Measurements from ENCODE around the gene RAPGEF4.

RAPGEF4 gene

GRCh38 chr2:172860336-172860707, 124.7 kb downstream of the RAPGEF4 start:
- Histone ChIP-seq H3K4me3 (ENCODE audit: low read length in 2 of 2) (no peak overlapping the region), H3K36me3 (ENCODE audit: control insufficient read depth in 2 of 2, insufficient read depth in 2 of 2, low read length in 2 of 2) (no peaks in the 10 kb centered on the region), H3K27ac (ENCODE audit: low read length) (no peak overlapping the region), H3K27me3 (ENCODE audit: control insufficient read depth in 1 of 2, insufficient read depth in 2 of 2, low read length in 2 of 2) (peaks cover 0 to 3% of the 10 kb centered on the region in 2 donors), H3K9me3 (ENCODE audit: control insufficient read depth in 2 of 2, low read length in 2 of 2) (no peaks in the 10 kb centered on the region), H3K9ac (ENCODE audit: low read length in 2 of 2) (no peak overlapping the region), H3K4me1 (ENCODE audit: control insufficient read depth, insufficient read depth, low read length) (no peaks in the 10 kb centered on the region)

- H3K4me1 ChIP-seq (ENCODE audit: control insufficient read depth, insufficient read depth, low read length) = no peaks in the 10 kb centered on the region
- no peak overlapping the region for H3K27ac ChIP-seq (ENCODE audit: low read length)
- H3K4me3 ChIP-seq (ENCODE audit: low read length in 2 of 2) = no peak overlapping the region
These were observed 125.5 kb downstream of the RAPGEF4 start for GRCh38 chr2:172861098-172861497.

GRCh38 chr2:172861656-172862476, 126.2 kb downstream of the RAPGEF4 start:
- H3K27me3 ChIP-seq (ENCODE audit: control insufficient read depth in 1 of 2, insufficient read depth in 2 of 2, low read length in 2 of 2) = peaks cover 0 to 3% of the 10 kb centered on the region in 2 donors
- no peak overlapping the region for H3K27ac ChIP-seq (ENCODE audit: low read length)
- no peaks in the 10 kb centered on the region for H3K9me3 ChIP-seq (ENCODE audit: control insufficient read depth in 2 of 2, low read length in 2 of 2)
- H3K36me3 ChIP-seq (ENCODE audit: control insufficient read depth in 2 of 2, insufficient read depth in 2 of 2, low read length in 2 of 2) = no peaks in the 10 kb centered on the region
- no peak overlapping the region for H3K9ac ChIP-seq (ENCODE audit: low read length in 2 of 2)
- no peaks in the 10 kb centered on the region for H3K4me1 ChIP-seq (ENCODE audit: control insufficient read depth, insufficient read depth, low read length)
- no peak overlapping the region for H3K4me3 ChIP-seq (ENCODE audit: low read length in 2 of 2)

More at GRCh38 chr2:172861098-172861497, 125.5 kb downstream of the RAPGEF4 start:
- Histone ChIP-seq H3K9ac (ENCODE audit: low read length in 2 of 2) (no peak overlapping the region), H3K27me3 (ENCODE audit: control insufficient read depth in 1 of 2, insufficient read depth in 2 of 2, low read length in 2 of 2) (peaks cover 0 to 3% of the 10 kb centered on the region in 2 donors), H3K36me3 (ENCODE audit: control insufficient read depth in 2 of 2, insufficient read depth in 2 of 2, low read length in 2 of 2) (no peaks in the 10 kb centered on the region), H3K9me3 (ENCODE audit: control insufficient read depth in 2 of 2, low read length in 2 of 2) (no peaks in the 10 kb centered on the region)

- no peak overlapping the region for H3K4me3 ChIP-seq (ENCODE audit: low read length in 2 of 2)
- no peak overlapping the region for H3K27ac ChIP-seq (ENCODE audit: low read length)
- no peaks in the 10 kb centered on the region for H3K9me3 ChIP-seq (ENCODE audit: control insufficient read depth in 2 of 2, low read length in 2 of 2)
- H3K9ac ChIP-seq (ENCODE audit: low read length in 2 of 2) = no peak overlapping the region
- no peaks in the 10 kb centered on the region for H3K4me1 ChIP-seq (ENCODE audit: control insufficient read depth, insufficient read depth, low read length)
- peaks cover 0 to 3% of the 10 kb centered on the region in 2 donors for H3K27me3 ChIP-seq (ENCODE audit: control insufficient read depth in 1 of 2, insufficient read depth in 2 of 2, low read length in 2 of 2)
- H3K36me3 ChIP-seq (ENCODE audit: control insufficient read depth in 2 of 2, insufficient read depth in 2 of 2, low read length in 2 of 2) = no peaks in the 10 kb centered on the region
These were observed 127.7 kb downstream of the RAPGEF4 start for GRCh38 chr2:172863341-172863740.

GRCh38 chr2:172864182-172864581, 128.5 kb downstream of the RAPGEF4 start:
- no peak overlapping the region for H3K4me3 ChIP-seq (ENCODE audit: low read length in 2 of 2)
- no peaks in the 10 kb centered on the region for H3K4me1 ChIP-seq (ENCODE audit: control insufficient read depth, insufficient read depth, low read length)
- H3K27ac ChIP-seq (ENCODE audit: low read length) = no peak overlapping the region
- no peaks in the 10 kb centered on the region for H3K9me3 ChIP-seq (ENCODE audit: control insufficient read depth in 2 of 2, low read length in 2 of 2)
- H3K9ac ChIP-seq (ENCODE audit: low read length in 2 of 2) = no peak overlapping the region
- H3K27me3 ChIP-seq (ENCODE audit: control insufficient read depth in 1 of 2, insufficient read depth in 2 of 2, low read length in 2 of 2) = peaks cover 0 to 3% of the 10 kb centered on the region in 2 donors
- H3K36me3 ChIP-seq (ENCODE audit: control insufficient read depth in 2 of 2, insufficient read depth in 2 of 2, low read length in 2 of 2) = no peaks in the 10 kb centered on the region

GRCh38 chr2:172865422-172865821, 129.8 kb downstream of the RAPGEF4 start:
- Histone ChIP-seq H3K9ac (ENCODE audit: low read length in 2 of 2) (no peak overlapping the region), H3K36me3 (ENCODE audit: control insufficient read depth in 2 of 2, insufficient read depth in 2 of 2, low read length in 2 of 2) (no peaks in the 10 kb centered on the region), H3K9me3 (ENCODE audit: control insufficient read depth in 2 of 2, low read length in 2 of 2) (no peaks in the 10 kb centered on the region)

GRCh38 chr2:172869861-172870260, 134.2 kb downstream of the RAPGEF4 start:
- Histone ChIP-seq H3K27me3 (ENCODE audit: control insufficient read depth in 1 of 2, insufficient read depth in 2 of 2, low read length in 2 of 2) (no peaks in the 10 kb centered on the region), H3K9me3 (ENCODE audit: control insufficient read depth in 2 of 2, low read length in 2 of 2) (no peaks in the 10 kb centered on the region), H3K27ac (ENCODE audit: low read length) (no peak overlapping the region), H3K9ac (ENCODE audit: low read length in 2 of 2) (no peak overlapping the region), H3K4me3 (ENCODE audit: low read length in 2 of 2) (no peak overlapping the region), H3K4me1 (ENCODE audit: control insufficient read depth, insufficient read depth, low read length) (no peaks in the 10 kb centered on the region), H3K36me3 (ENCODE audit: control insufficient read depth in 2 of 2, insufficient read depth in 2 of 2, low read length in 2 of 2) (no peaks in the 10 kb centered on the region)

More at GRCh38 chr2:172865422-172865821, 129.8 kb downstream of the RAPGEF4 start:
- Histone ChIP-seq H3K4me1 (ENCODE audit: control insufficient read depth, insufficient read depth, low read length) (no peaks in the 10 kb centered on the region), H3K27me3 (ENCODE audit: control insufficient read depth in 1 of 2, insufficient read depth in 2 of 2, low read length in 2 of 2) (peaks cover 0 to 3% of the 10 kb centered on the region in 2 donors), H3K4me3 (ENCODE audit: low read length in 2 of 2) (no peak overlapping the region), H3K27ac (ENCODE audit: low read length) (no peak overlapping the region)

- Histone ChIP-seq H3K27me3 (ENCODE audit: control insufficient read depth in 1 of 2, insufficient read depth in 2 of 2, low read length in 2 of 2) (no peaks in the 10 kb centered on the region), H3K4me3 (ENCODE audit: low read length in 2 of 2) (no peak overlapping the region), H3K9ac (ENCODE audit: low read length in 2 of 2) (no peak overlapping the region), H3K36me3 (ENCODE audit: control insufficient read depth in 2 of 2, insufficient read depth in 2 of 2, low read length in 2 of 2) (no peaks in the 10 kb centered on the region), H3K4me1 (ENCODE audit: control insufficient read depth, insufficient read depth, low read length) (no peaks in the 10 kb centered on the region), H3K9me3 (ENCODE audit: control insufficient read depth in 2 of 2, low read length in 2 of 2) (no peaks in the 10 kb centered on the region), H3K27ac (ENCODE audit: low read length) (no peak overlapping the region)
These were observed 134.8 kb downstream of the RAPGEF4 start for GRCh38 chr2:172870396-172870795.

- Histone ChIP-seq H3K4me3 (ENCODE audit: low read length in 2 of 2) (no peak overlapping the region), H3K27ac (ENCODE audit: low read length) (no peak overlapping the region), H3K9ac (ENCODE audit: low read length in 2 of 2) (no peak overlapping the region), H3K36me3 (ENCODE audit: control insufficient read depth in 2 of 2, insufficient read depth in 2 of 2, low read length in 2 of 2) (no peaks in the 10 kb centered on the region), H3K9me3 (ENCODE audit: control insufficient read depth in 2 of 2, low read length in 2 of 2) (no peaks in the 10 kb centered on the region), H3K27me3 (ENCODE audit: control insufficient read depth in 1 of 2, insufficient read depth in 2 of 2, low read length in 2 of 2) (no peaks in the 10 kb centered on the region), H3K4me1 (ENCODE audit: control insufficient read depth, insufficient read depth, low read length) (no peaks in the 10 kb centered on the region)
These were observed 142.2 kb downstream of the RAPGEF4 start for GRCh38 chr2:172877826-172878225.

- no peaks in the 10 kb centered on the region for H3K27me3 ChIP-seq (ENCODE audit: control insufficient read depth in 1 of 2, insufficient read depth in 2 of 2, low read length in 2 of 2)
- no peaks in the 10 kb centered on the region for H3K9me3 ChIP-seq (ENCODE audit: control insufficient read depth in 2 of 2, low read length in 2 of 2)
- H3K4me1 ChIP-seq (ENCODE audit: control insufficient read depth, insufficient read depth, low read length) = no peaks in the 10 kb centered on the region
These were observed 142.6 kb downstream of the RAPGEF4 start for GRCh38 chr2:172878260-172878659.

GRCh38 chr2:172884336-172884735, 148.7 kb downstream of the RAPGEF4 start:
- H3K4me1 ChIP-seq (ENCODE audit: control insufficient read depth, insufficient read depth, low read length) = no peaks in the 10 kb centered on the region
- no peaks in the 10 kb centered on the region for H3K27me3 ChIP-seq (ENCODE audit: control insufficient read depth in 1 of 2, insufficient read depth in 2 of 2, low read length in 2 of 2)
- H3K9ac ChIP-seq (ENCODE audit: low read length in 2 of 2) = no peak overlapping the region
- no peaks in the 10 kb centered on the region for H3K9me3 ChIP-seq (ENCODE audit: control insufficient read depth in 2 of 2, low read length in 2 of 2)
- H3K4me3 ChIP-seq (ENCODE audit: low read length in 2 of 2) = no peak overlapping the region
- H3K36me3 ChIP-seq (ENCODE audit: control insufficient read depth in 2 of 2, insufficient read depth in 2 of 2, low read length in 2 of 2) = no peaks in the 10 kb centered on the region
- H3K27ac ChIP-seq (ENCODE audit: low read length) = no peak overlapping the region

More at GRCh38 chr2:172878260-172878659, 142.6 kb downstream of the RAPGEF4 start:
- Histone ChIP-seq H3K36me3 (ENCODE audit: control insufficient read depth in 2 of 2, insufficient read depth in 2 of 2, low read length in 2 of 2) (no peaks in the 10 kb centered on the region), H3K27ac (ENCODE audit: low read length) (no peak overlapping the region), H3K9ac (ENCODE audit: low read length in 2 of 2) (no peak overlapping the region), H3K4me3 (ENCODE audit: low read length in 2 of 2) (no peak overlapping the region)

Data from stomach smooth muscle (tissue), 2 donors.